GM12878 (cell line): ENCODE data around the gene ACSL3. TPM values are rescaled to one million over a fixed set of nuclear protein-coding genes. Genes with fewer than 3 reads are reported as not detected.

Experiments
- ATAC-seq: fragments of 200-7000 bp; cut with Tn5 transposase; 3 replicates; pipeline ENCODE4 v1.9.1; 2020; ENCODE audit warnings: mild to moderate bottlenecking, moderate library complexity
- BruUV-seq: library from RNA; stranded (reverse); fragments of 400-500 nt; replicated peaks from 2 replicates; lab custom pipeline; 2021; lab: Mats Ljungman, UMichigan
- CTCF ChIA-PET: fragments of 300-600 bp; sonication (Branson Sonifier 250); formaldehyde crosslinking; extraction: SDS; loops from one replicate; lab custom pipeline; 2021; ENCODE audit warnings: inconsistent platforms; lab: Yijun Ruan, JAX
- POLR2A ChIA-PET: fragments of 350-600 bp; formaldehyde crosslinking; extraction: SDS; loops from one replicate; lab custom pipeline; 2021; ENCODE audit warnings: inconsistent platforms; lab: Charles Lee
- RAD21 ChIA-PET: fragments of 300-600 bp; sonication (Branson Sonifier 250); formaldehyde crosslinking; loops from one replicate; lab custom pipeline; 2023; ENCODE audit warnings: antibody characterized with exemption; ENCODE audit not compliant: unreplicated experiment; lab: Charles Lee
- SMC1A ChIA-PET: fragments of 300-600 bp; sonication (Branson Sonifier 250); formaldehyde crosslinking; loops from one replicate; lab custom pipeline; 2023; ENCODE audit not compliant: unreplicated experiment, uncharacterized antibody; lab: Charles Lee
- DNase-seq: peaks from one replicate; pipeline ENCODE4 v3.0.0-alpha.2; 2011; ENCODE audit warnings: low read depth, low spot score
- FAIRE-seq: peaks from 3 replicates; lab custom pipeline; 2011; peaks lifted over from hg19 to GRCh38; lab: Jason Lieb, UNC
- H2AFZ ChIP-seq: 2 replicates; pipeline ENCODE4 v1.6.0; 2011; ENCODE audit warnings: low read depth, low read length, control low read depth; ENCODE audit not compliant: control insufficient read depth
- H3K27ac ChIP-seq: 2 replicates; pipeline ENCODE4 v1.5.1; 2011; ENCODE audit warnings: control low read depth; ENCODE audit not compliant: control insufficient read depth, insufficient read depth
- H3K27me3 ChIP-seq, 2 experiments: replicated peaks in 1 of 2; 2 replicates each; pipeline versions ENCODE4 v1.6.0 to v1.6.1; 2011; ENCODE audit warnings: low read length in 1 of 2; ENCODE audit not compliant: control insufficient read depth in 2 of 2, insufficient read depth in 2 of 2
- H3K36me3 ChIP-seq, 2 experiments: 2 replicates each; pipeline ENCODE4 v1.5.1; 2011; ENCODE audit warnings: low read length in 1 of 2; ENCODE audit not compliant: control insufficient read depth in 2 of 2, insufficient read depth in 2 of 2
- H3K4me1 ChIP-seq: 2 replicates; pipeline ENCODE4 v1.6.1; 2011; ENCODE audit warnings: mild to moderate bottlenecking, low read length, moderate library complexity, mixed read lengths; ENCODE audit not compliant: control insufficient read depth, insufficient read depth
- H3K4me2 ChIP-seq: 2 replicates; pipeline ENCODE4 v1.6.0; 2011; ENCODE audit warnings: control low read depth; ENCODE audit not compliant: control insufficient read depth, insufficient read depth
- H3K4me3 ChIP-seq: fragments of 200-600 bp; sonication (generic); 2 replicates; pipeline ENCODE4 v1.5.1; 2016
- H3K79me2 ChIP-seq: 2 replicates; pipeline ENCODE4 v1.6.0; 2011; ENCODE audit warnings: low read length; ENCODE audit not compliant: control insufficient read depth, insufficient read depth
- H3K9ac ChIP-seq: 2 replicates; pipeline ENCODE4 v1.8.0; 2011; ENCODE audit warnings: low read length, control low read depth, mixed read lengths; ENCODE audit not compliant: control insufficient read depth, insufficient read depth
- H3K9me3 ChIP-seq: replicated peaks from 3 replicates; pipeline ENCODE4 v1.5.1; 2011; ENCODE audit warnings: mild to moderate bottlenecking, low read length; ENCODE audit not compliant: control insufficient read depth, insufficient read depth
- H4K20me1 ChIP-seq: 2 replicates; pipeline ENCODE4 v1.6.0; 2011; ENCODE audit not compliant: control insufficient read depth, insufficient read depth
- CUX1 ChIP-seq: IDR thresholded peaks from 2 replicates; pipeline ENCODE4 v1.6.1; 2012; ENCODE audit warnings: improper control_type of control experiment, low read depth, low read length; ENCODE audit not compliant: insufficient replicate concordance
- HCFC1 ChIP-seq: fragments of 150-350 bp; IDR thresholded peaks from 2 replicates; pipeline ENCODE4 v1.6.1; 2014; ENCODE audit warnings: low read length
- NR2F1 ChIP-seq: fragments of 450-650 bp; conservative IDR thresholded peaks from 2 replicates; pipeline ENCODE4 v1.6.1; 2017; ENCODE audit warnings: mild to moderate bottlenecking
- PKNOX1 ChIP-seq: fragments of 450-650 bp; IDR thresholded peaks from 2 replicates; pipeline ENCODE4 v1.6.1; 2016; ENCODE audit warnings: mild to moderate bottlenecking
- ZNF274 ChIP-seq: IDR thresholded peaks from one replicate; pipeline ENCODE4 v1.8.0; 2011; ENCODE audit not compliant: insufficient read length, insufficient read depth
- WGBS: methylation state at CpG from one replicate; pipeline ENCODE4 v1.1.6; 2016; ENCODE audit warnings: low lambda C conversion rate; ENCODE audit not compliant: insufficient replicate concordance, insufficient coverage; ENCODE audit errors: missing lambda C conversion rate; 5-methylcytosine and 5-hydroxymethylcytosine counted together
- in situ Hi-C: fragments of 300-500 bp; cut with MboI; formaldehyde crosslinking; loops from 9 replicates; pipeline ENCODE4 v1.14.3; 2018; ENCODE audit warnings: mixed read lengths
- intact Hi-C: fragments of 100-400 bp; cut with micrococcal nuclease; formaldehyde crosslinking; loops from one replicate; pipeline ENCODE4 v1.14.2; 2022; ENCODE audit not compliant: unreplicated experiment
- polyA plus RNA-seq, 11 experiments: library from polyadenylated mRNA; depleted of rRNA in 4 of 11; unstranded in 6 of 11; stranded (reverse) in 5 of 11; fragments of >200 nt; fragmentation: Nextera tagmentation in 4 of 11; fragmentation: Illumina TruSeq in 1 of 11; extraction: Ambion mirVana in 4 of 11; extraction: Trizol in 1 of 11; gene quantifications; 1 replicate in 1 of 11; 2 replicates in 10 of 11; pipeline versions ENCODE4 v1.2.1 to v1.2.3, GENCODE V29; 2011 to 2016; ENCODE audit warnings: inconsistent platforms in 2 of 11, missing spikeins in 2 of 11, low read depth in 1 of 11
- total RNA-seq, 4 experiments: library from RNA; depleted of rRNA in 3 of 4; stranded (reverse); fragments of >200 nt in 3 of 4; fragmentation: Illumina TruSeq in 1 of 4; extraction: Trizol in 1 of 4; gene quantifications; 2 replicates each; pipeline versions ENCODE4 v1.2.1 to v1.2.3, GENCODE V29; 2013 to 2021

ACSL3 gene
- total and polyA plus RNA-seq, 10 of the 15 experiments (the other 5 are each of a cell fraction or from before 2014, with no cell fraction given) = 15.6 to 83.9 (median 56.7) TPM

- no TSS peak for BruUV-seq
- TF ChIP-seq NR2F1 (peak; percentile 45; the same call in 1 of the 2 replicates), PKNOX1 (no peak)
- Histone ChIP-seq H3K36me3 (no peaks in the 10 kb centered on the region), H2AFZ (no peak overlapping the region), H3K27me3 (no peaks in the 10 kb centered on the region), H3K9me3 (no peaks in the 10 kb centered on the region), H3K9ac (no peak overlapping the region), H3K4me3 (no peak overlapping the region), H3K4me2 (no peak overlapping the region), H3K4me1 (no peaks in the 10 kb centered on the region), H3K79me2 (no peaks in the 10 kb centered on the region), H4K20me1 (no peaks in the 10 kb centered on the region), H3K27ac (no peak overlapping the region)
- ATAC-seq (peak; percentile 58), DNase-seq (no peak), FAIRE-seq (no peak)
- intact Hi-C loops = loop anchor here (5.0 to 10.0 kb wide), 2 partner anchors 485 to 752 kb away; no protein-coding TSS in a partner anchor
- ChIA-PET RAD21 (interaction anchor here (0.7 to 2.0 kb wide), 8 partner anchors 25 to 825 kb away, joined by 3 to 9 read pairs (median 6); no protein-coding TSS in a partner anchor), POLR2A (no interaction called here), SMC1A (interaction anchor here (0.7 to 2.0 kb wide), 14 partner anchors 10 to 1312 kb away, joined by 3 to 8 read pairs (median 3); no protein-coding TSS in a partner anchor), CTCF (interaction anchor here (0.6 to 2.1 kb wide), 21 partner anchors 9 to 1313 kb away, joined by 3 to 14 read pairs (median 4); partner anchors contain the start of gene SCG2)
- in situ Hi-C loops = no loop called here
- 21% methylated on average over 10 of the region's 10 CpGs for WGBS
These were observed 111.6 kb downstream of the ACSL3 start for GRCh38 chr2:222972420-222972819.

GRCh38 chr2:222973237-222973636 lies 112.4 kb downstream of the ACSL3 start:
- 49% methylated on average over 4 of the region's 4 CpGs for WGBS
- DNase-seq (no peak), ATAC-seq (no peak), FAIRE-seq (no peak)
- ChIA-PET POLR2A (no interaction called here), SMC1A (no interaction called here), RAD21 (no interaction called here), CTCF (interaction anchor here (2.1 kb wide), 1 partner anchor 128 kb away, joined by 14 read pairs; no protein-coding TSS in a partner anchor)
- H3K4me3 ChIP-seq = no peak overlapping the region
- in situ Hi-C loops (no loop called here), intact Hi-C loops (loop anchor here (5.0 to 10.0 kb wide), 2 partner anchors 484 to 752 kb away; no protein-coding TSS in a partner anchor)
- no peaks in the 10 kb centered on the region for H3K27me3 ChIP-seq
- no peaks in the 10 kb centered on the region for H3K4me1 ChIP-seq
- H3K36me3 ChIP-seq = no peaks in the 10 kb centered on the region
- no peaks in the 10 kb centered on the region for H3K9me3 ChIP-seq
- H2AFZ ChIP-seq = no peak overlapping the region
- no peaks in the 10 kb centered on the region for H4K20me1 ChIP-seq
- H3K4me2 ChIP-seq = no peak overlapping the region
- no peak overlapping the region for H3K9ac ChIP-seq
- no peak overlapping the region for H3K27ac ChIP-seq
- no peaks in the 10 kb centered on the region for H3K79me2 ChIP-seq
- TF ChIP-seq PKNOX1 (no peak), CUX1 (no peak), HCFC1 (no peak), ZNF274 (no peak)
- TF ChIP-seq, all 136 proteins: peak for 0
- no TSS peak for BruUV-seq
